Small intestine (tissue), 7 donors: ENCODE results near the gene ADGRD1. TPM values are rescaled to one million over a fixed set of nuclear protein-coding genes. Genes with fewer than 3 reads are reported as not detected.

ENCODE experiments used
- DNase-seq, 2 donors: peaks; one replicate each; pipeline versions ENCODE4 v3.0.0 to v3.0.0-alpha.2; 2013
- FAIRE-seq: peaks from 2 replicates; lab custom pipeline; 2012; peaks lifted over from hg19 to GRCh38; lab: Jason Lieb, UNC
- H3K27ac ChIP-seq, 3 donors: one replicate each; pipeline ENCODE4 v1.5.1; 2013; ENCODE audit warnings: low read length in 2 of 3, mild to moderate bottlenecking in 2 of 3, control low read depth in 1 of 3, inconsistent platforms in 1 of 3, low read depth in 1 of 3, moderate library complexity in 1 of 3
- H3K27me3 ChIP-seq, 3 donors: one replicate each; pipeline ENCODE4 v1.6.1; 2013; ENCODE audit warnings: low read length in 3 of 3, inconsistent platforms in 1 of 3; ENCODE audit not compliant: control insufficient read depth in 3 of 3, insufficient read depth in 3 of 3
- H3K36me3 ChIP-seq, 3 donors: one replicate each; pipeline ENCODE4 v1.6.1; 2013; ENCODE audit warnings: low read length in 3 of 3, inconsistent platforms in 1 of 3, low read depth in 1 of 3, mild to moderate bottlenecking in 1 of 3, moderate library complexity in 1 of 3; ENCODE audit not compliant: control insufficient read depth in 3 of 3, insufficient read depth in 2 of 3
- H3K4me1 ChIP-seq, 3 donors: one replicate each; pipeline ENCODE4 v1.6.1; 2013; ENCODE audit warnings: low read length in 2 of 3, inconsistent platforms in 1 of 3, low read depth in 1 of 3, mild to moderate bottlenecking in 1 of 3, moderate library complexity in 1 of 3; ENCODE audit not compliant: control insufficient read depth in 3 of 3, insufficient read depth in 2 of 3
- H3K4me3 ChIP-seq, 3 donors: one replicate each; pipeline ENCODE4 v1.5.1; 2013; ENCODE audit warnings: low read length in 3 of 3, control low read depth in 1 of 3, inconsistent platforms in 1 of 3, low read depth in 1 of 3, mild to moderate bottlenecking in 1 of 3, moderate library complexity in 1 of 3
- H3K9me3 ChIP-seq, 2 donors: one replicate each; pipeline ENCODE4 v1.6.1; 2013; ENCODE audit warnings: low read depth in 1 of 2, low read length in 1 of 2; ENCODE audit not compliant: control insufficient read depth in 2 of 2, insufficient read depth in 1 of 2
- WGBS, 3 donors: extraction: QIAGEN DNeasy Blood & Tissue Kit; methylation state at CpG; one replicate each; pipeline ENCODE4 v1.1.7; 2013; 5-methylcytosine and 5-hydroxymethylcytosine counted together
- polyA plus RNA-seq, 4 donors: library from polyadenylated mRNA; stranded (reverse) in 3 of 4; unstranded in 1 of 4; fragments of 200-250 nt in 3 of 4; fragments of 120-200 nt in 1 of 4; gene quantifications; one replicate each; pipeline versions ENCODE4 v1.2.1 to v1.2.3, GENCODE V29; 2013
- donor health status: healthy with polysubstance abuse.
- donor health status: control.
- donor health status: control.
- donor health status: Bipolar disorder and iron deficiency.
- donor health status: healthy.

Gene ADGRD1
- polyA plus RNA-seq, 4 donors = 0.54 to 87.7 (median 9.3) TPM; not detected in 1

- FAIRE-seq (no peak), DNase-seq (no peak)
- Histone ChIP-seq H3K9me3 (peaks cover 0 to 7% of the 10 kb centered on the region in 2 donors), H3K4me3 (no peak overlapping the region), H3K27me3 (no peaks in the 10 kb centered on the region), H3K27ac (no peak overlapping the region), H3K36me3 (peaks cover 0 to 68% (median 0%) of the 10 kb centered on the region in 3 donors), H3K4me1 (peaks cover 0 to 24% (median 0%) of the 10 kb centered on the region in 3 donors)
- 88 to 96% (median 90%) methylated on average over 19 to 22 of the region's 22 CpGs for WGBS, 3 donors
Measured at GRCh38 chr12:131004166-131004565, 50.5 kb downstream of the ADGRD1 start.

GRCh38 chr12:131005161-131006035 lies 51.7 kb downstream of the ADGRD1 start:
- Histone ChIP-seq H3K27ac (no peak overlapping the region), H3K27me3 (no peaks in the 10 kb centered on the region), H3K4me3 (no peak overlapping the region), H3K9me3 (peaks cover 0 to 2% of the 10 kb centered on the region in 2 donors), H3K4me1 (peaks cover 0 to 25% (median 0%) of the 10 kb centered on the region in 3 donors), H3K36me3 (peaks cover 0 to 69% (median 0%) of the 10 kb centered on the region in 3 donors)
- no peak for FAIRE-seq
- no peak for DNase-seq
- WGBS, 3 donors = 81 to 88% (median 82%) methylated on average over 18 of the region's 18 CpGs

GRCh38 chr12:131006036-131006735 lies 52.5 kb downstream of the ADGRD1 start:
- Histone ChIP-seq H3K36me3 (peaks cover 0 to 73% (median 0%) of the 10 kb centered on the region in 3 donors), H3K4me1 (peaks cover 0 to 29% (median 0%) of the 10 kb centered on the region in 3 donors), H3K9me3 (peaks cover 0 to 2% of the 10 kb centered on the region in 2 donors), H3K27ac (no peak overlapping the region), H3K27me3 (no peaks in the 10 kb centered on the region), H3K4me3 (no peak overlapping the region)
- 79 to 89% (median 85%) methylated on average over 21 of the region's 21 CpGs for WGBS, 3 donors
- FAIRE-seq (no peak), DNase-seq (no peak)

GRCh38 chr12:131007031-131007739 lies 53.5 kb downstream of the ADGRD1 start:
- FAIRE-seq = no peak
- peak in 1 of 2 donors; percentile 61 for DNase-seq
- Histone ChIP-seq H3K36me3 (peaks cover 0 to 77% (median 0%) of the 10 kb centered on the region in 3 donors), H3K27me3 (no peaks in the 10 kb centered on the region), H3K27ac (peak overlapping the region in 1 of 3 donors; percentile 47), H3K9me3 (no peaks in the 10 kb centered on the region), H3K4me1 (peaks cover 0 to 34% (median 0%) of the 10 kb centered on the region in 3 donors), H3K4me3 (no peak overlapping the region)
- 49 to 59% (median 51%) methylated on average over 20 of the region's 20 CpGs for WGBS, 3 donors

- DNase-seq (peak; percentile 59 to 77), FAIRE-seq (no peak)
- Histone ChIP-seq H3K4me1 (peaks cover 0 to 39% (median 0%) of the 10 kb centered on the region in 3 donors), H3K27ac (peak overlapping the region in 1 of 3 donors; percentile 47), H3K27me3 (no peaks in the 10 kb centered on the region), H3K9me3 (no peaks in the 10 kb centered on the region), H3K36me3 (peaks cover 0 to 76% (median 0%) of the 10 kb centered on the region in 3 donors), H3K4me3 (no peak overlapping the region)
- 23 to 62% (median 37%) methylated on average over 3 of the region's 3 CpGs for WGBS, 3 donors
Measured at GRCh38 chr12:131007740-131008117, 54.0 kb downstream of the ADGRD1 start.

- Histone ChIP-seq H3K27me3 (no peaks in the 10 kb centered on the region), H3K36me3 (peaks cover 0 to 76% (median 0%) of the 10 kb centered on the region in 3 donors), H3K27ac (peak overlapping the region in 1 of 3 donors; percentile 47), H3K4me1 (peaks cover 0 to 40% (median 0%) of the 10 kb centered on the region in 3 donors), H3K4me3 (no peak overlapping the region), H3K9me3 (no peaks in the 10 kb centered on the region)
- DNase-seq (no peak), FAIRE-seq (no peak)
- 81 to 83% (median 82%) methylated on average over 26 of the region's 26 CpGs for WGBS, 3 donors
Measured at GRCh38 chr12:131008131-131008912, 54.6 kb downstream of the ADGRD1 start.

- FAIRE-seq = no peak
- WGBS, 3 donors = 90 to 93% (median 92%) methylated on average over 17 of the region's 17 CpGs
- Histone ChIP-seq H3K36me3 (peaks cover 0 to 76% (median 0%) of the 10 kb centered on the region in 3 donors), H3K27me3 (no peaks in the 10 kb centered on the region), H3K27ac (peak overlapping the region in 1 of 3 donors; percentile 47), H3K9me3 (no peaks in the 10 kb centered on the region), H3K4me1 (peaks cover 0 to 40% (median 0%) of the 10 kb centered on the region in 3 donors), H3K4me3 (no peak overlapping the region)
- DNase-seq = no peak
Measured at GRCh38 chr12:131008913-131009270, 55.2 kb downstream of the ADGRD1 start.
